Measurements from ENCODE around the gene NPAS3. TPM values are rescaled to one million over a fixed set of nuclear protein-coding genes. Genes with fewer than 3 reads are reported as not detected.

The NPAS3 gene
- total RNA-seq, 1 experiment from 2014 or later, result 0.35 TPM

GRCh38 chr14:33534632-33535031 is 596.0 kb downstream of the NPAS3 start:
- no peak for TF ChIP-seq CTCF (IDR thresholded peaks at IDR 0.05; ENCODE audit: unreplicated experiment)
- no peak for DNase-seq (ENCODE audit: unreplicated experiment)
- Mint-ChIP-seq H3K4me3 (ENCODE audit: unreplicated experiment) (no peak overlapping the region), H3K4me1 (ENCODE audit: insufficient read depth, unreplicated experiment) (no peaks in the 10 kb centered on the region), H3K27me3 (ENCODE audit: insufficient read depth, unreplicated experiment) (no peaks in the 10 kb centered on the region), H3K9me3 (ENCODE audit: unreplicated experiment) (no peaks in the 10 kb centered on the region), H3K27ac (ENCODE audit: low read depth, unreplicated experiment) (no peak overlapping the region), H3K36me3 (ENCODE audit: insufficient read depth, unreplicated experiment) (no peaks in the 10 kb centered on the region)
- POLR2A ChIA-PET, result no interaction called here
- intact Hi-C loops (cut with micrococcal nuclease), result no loop called here
- BruUV-seq (replicated peaks), result no TSS peak
- CTCF ChIA-PET, result no interaction called here

- no peak for DNase-seq (ENCODE audit: unreplicated experiment)
- TF ChIP-seq CTCF (IDR thresholded peaks at IDR 0.05; ENCODE audit: unreplicated experiment), result no peak
- Mint-ChIP-seq H3K4me1 (ENCODE audit: insufficient read depth, unreplicated experiment) (no peaks in the 10 kb centered on the region), H3K27me3 (ENCODE audit: insufficient read depth, unreplicated experiment) (no peaks in the 10 kb centered on the region), H3K9me3 (ENCODE audit: unreplicated experiment) (no peaks in the 10 kb centered on the region), H3K4me3 (ENCODE audit: unreplicated experiment) (no peak overlapping the region), H3K36me3 (ENCODE audit: insufficient read depth, unreplicated experiment) (no peaks in the 10 kb centered on the region), H3K27ac (ENCODE audit: low read depth, unreplicated experiment) (no peak overlapping the region)
- intact Hi-C loops (cut with micrococcal nuclease), result no loop called here
- ChIA-PET POLR2A (no interaction called here), CTCF (interaction anchor here (0.7 kb wide), 1 partner anchor 900 kb away, joined by 3 read pairs; no protein-coding TSS in a partner anchor)
- no TSS peak for BruUV-seq (replicated peaks)
Observed at GRCh38 chr14:33539918-33540357, 601.3 kb downstream of the NPAS3 start.

GRCh38 chr14:33541171-33541570 is 602.5 kb downstream of the NPAS3 start:
- H3K4me1 Mint-ChIP-seq (ENCODE audit: insufficient read depth, unreplicated experiment), result peaks cover 9% of the 10 kb centered on the region
- POLR2A ChIA-PET, result no interaction called here
- intact Hi-C loops (cut with micrococcal nuclease), result no loop called here

More at GRCh38 chr14:33541171-33541570, 602.5 kb downstream of the NPAS3 start:
- CTCF ChIA-PET, result no interaction called here
- DNase-seq (ENCODE audit: unreplicated experiment), result no peak
- H3K4me3 Mint-ChIP-seq (ENCODE audit: unreplicated experiment), result no peak overlapping the region
- H3K36me3 Mint-ChIP-seq (ENCODE audit: insufficient read depth, unreplicated experiment), result no peaks in the 10 kb centered on the region
- no peak overlapping the region for H3K27ac Mint-ChIP-seq (ENCODE audit: low read depth, unreplicated experiment)
- no peak for TF ChIP-seq CTCF (IDR thresholded peaks at IDR 0.05; ENCODE audit: unreplicated experiment)
- H3K27me3 Mint-ChIP-seq (ENCODE audit: insufficient read depth, unreplicated experiment), result no peaks in the 10 kb centered on the region
- no TSS peak for BruUV-seq (replicated peaks)
- no peaks in the 10 kb centered on the region for H3K9me3 Mint-ChIP-seq (ENCODE audit: unreplicated experiment)
